Body of pancreas (tissue), 4 donors: ENCODE measurements around the gene TPM2. TPM values are rescaled to one million over a fixed set of nuclear protein-coding genes. Genes with fewer than 3 reads are reported as not detected.

ENCODE experiments used
- ATAC-seq: fragments of 150-250 bp; one replicate; pipeline ENCODE4 v1.9.1; 2016
- DNase-seq, 4 donors: peaks; one replicate each; pipeline ENCODE4 v3.0.0-alpha.2; 2019
- H3K27ac ChIP-seq, 4 donors: fragments of 200-600 bp; sonication (generic); 1 replicate in 3 of 4; 2 replicates in 1 of 4; pipeline versions ENCODE4 v1.5.1 to v1.6.1; 2016 to 2019; ENCODE audit warnings: mild to moderate bottlenecking in 1 of 4, mixed read lengths in 1 of 4, moderate library complexity in 1 of 4
- H3K27me3 ChIP-seq, 2 donors: fragments of 200-600 bp; sonication (generic); one replicate each; pipeline ENCODE4 v1.6.0; 2016; ENCODE audit warnings: mild to moderate bottlenecking in 1 of 2
- H3K36me3 ChIP-seq, 2 donors: fragments of 200-600 bp; sonication (generic); replicated peaks in 1 of 2; 2 replicates each; pipeline ENCODE4 v1.5.1; 2016; ENCODE audit warnings: low read depth in 2 of 2; ENCODE audit not compliant: insufficient read depth in 1 of 2
- H3K4me1 ChIP-seq: fragments of 200-600 bp; sonication (generic); one replicate; pipeline ENCODE4 v1.6.0; 2016
- H3K4me3 ChIP-seq, 2 donors: fragments of 200-600 bp; sonication (generic); 1 replicate in 1 of 2; 2 replicates in 1 of 2; pipeline ENCODE4 v1.5.1; 2016 to 2019
- H3K9me3 ChIP-seq, 3 donors: fragments of 200-600 bp; sonication (generic); 1 replicate in 2 of 3; 2 replicates in 1 of 3; pipeline ENCODE4 v1.5.1; 2016
- POLR2A ChIP-seq, 3 donors: fragments of 450-650 bp; IDR thresholded peaks; one replicate each; pipeline ENCODE4 v1.6.1; 2016; ENCODE audit warnings: antibody characterized with exemption in 3 of 3, mild to moderate bottlenecking in 2 of 3
- WGBS, 2 donors: methylation state at CpG; one replicate each; pipeline ENCODE4 v1.1.5; 2017; 5-methylcytosine and 5-hydroxymethylcytosine counted together
- intact Hi-C: fragments of 100-400 bp; cut with DNase I; formaldehyde crosslinking; loops from one replicate; pipeline ENCODE4 v1.15.1; 2023
- total RNA-seq, 2 donors: library from RNA; depleted of rRNA; stranded (reverse); fragments of >200 nt; gene quantifications; one replicate each; pipeline ENCODE4 v1.1.0, GENCODE V29; 2016
- TF ChIP-seq, protein P1 (sequence below), 7 experiments: fragments of 450-650 bp in 4 of 7; fragments of 200-600 bp in 3 of 7; sonication (generic) in 3 of 7; IDR thresholded peaks; one replicate each; pipeline ENCODE4 v1.5.1; 2016 to 2019; ENCODE audit warnings: antibody characterized with exemption in 7 of 7

TPM2 gene
- total RNA-seq, 2 donors from 2014 or later = 75.8 to 132 TPM

DNA sequence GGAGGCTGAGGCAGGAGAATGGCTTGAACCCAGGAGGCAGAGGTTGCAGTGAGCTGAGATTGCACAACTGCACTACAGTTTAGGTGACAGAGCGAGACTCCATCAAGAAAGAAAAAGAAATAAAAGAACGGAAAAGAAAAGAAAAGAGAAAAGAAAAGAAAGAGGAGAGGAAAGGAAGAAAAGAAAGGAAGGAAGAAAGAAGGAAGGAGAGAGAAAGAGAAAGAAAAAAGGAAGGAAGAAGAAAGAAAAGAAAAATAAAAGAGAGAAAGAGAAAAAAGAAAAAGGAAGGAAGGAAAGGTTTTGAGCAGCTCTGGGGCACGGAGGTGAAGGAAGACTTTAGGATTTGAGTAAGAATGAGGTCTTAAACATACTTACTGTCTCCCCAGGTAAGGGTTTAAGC lies 23.9 kb upstream of the TPM2 start:
- TF ChIP-seq, protein P1, sequence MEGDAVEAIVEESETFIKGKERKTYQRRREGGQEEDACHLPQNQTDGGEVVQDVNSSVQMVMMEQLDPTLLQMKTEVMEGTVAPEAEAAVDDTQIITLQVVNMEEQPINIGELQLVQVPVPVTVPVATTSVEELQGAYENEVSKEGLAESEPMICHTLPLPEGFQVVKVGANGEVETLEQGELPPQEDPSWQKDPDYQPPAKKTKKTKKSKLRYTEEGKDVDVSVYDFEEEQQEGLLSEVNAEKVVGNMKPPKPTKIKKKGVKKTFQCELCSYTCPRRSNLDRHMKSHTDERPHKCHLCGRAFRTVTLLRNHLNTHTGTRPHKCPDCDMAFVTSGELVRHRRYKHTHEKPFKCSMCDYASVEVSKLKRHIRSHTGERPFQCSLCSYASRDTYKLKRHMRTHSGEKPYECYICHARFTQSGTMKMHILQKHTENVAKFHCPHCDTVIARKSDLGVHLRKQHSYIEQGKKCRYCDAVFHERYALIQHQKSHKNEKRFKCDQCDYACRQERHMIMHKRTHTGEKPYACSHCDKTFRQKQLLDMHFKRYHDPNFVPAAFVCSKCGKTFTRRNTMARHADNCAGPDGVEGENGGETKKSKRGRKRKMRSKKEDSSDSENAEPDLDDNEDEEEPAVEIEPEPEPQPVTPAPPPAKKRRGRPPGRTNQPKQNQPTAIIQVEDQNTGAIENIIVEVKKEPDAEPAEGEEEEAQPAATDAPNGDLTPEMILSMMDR (IDR thresholded peaks at IDR 0.05) = no peak
- no peak for TF ChIP-seq POLR2A (IDR thresholded peaks at IDR 0.05)
- ATAC-seq (no peak), DNase-seq (no peak)
- H3K27me3 ChIP-seq = no peaks in the 10 kb centered on the region
- intact Hi-C loops = no loop called here
- H3K4me3 ChIP-seq = no peak overlapping the region
- H3K27ac ChIP-seq = no peak overlapping the region
- no peaks in the 10 kb centered on the region for H3K4me1 ChIP-seq
- H3K9me3 ChIP-seq = no peaks in the 10 kb centered on the region
- peaks cover 18 to 71% of the 10 kb centered on the region in 2 donors for H3K36me3 ChIP-seq
- 85 to 95% methylated on average over 3 of the region's 3 CpGs for WGBS, 2 donors

DNA sequence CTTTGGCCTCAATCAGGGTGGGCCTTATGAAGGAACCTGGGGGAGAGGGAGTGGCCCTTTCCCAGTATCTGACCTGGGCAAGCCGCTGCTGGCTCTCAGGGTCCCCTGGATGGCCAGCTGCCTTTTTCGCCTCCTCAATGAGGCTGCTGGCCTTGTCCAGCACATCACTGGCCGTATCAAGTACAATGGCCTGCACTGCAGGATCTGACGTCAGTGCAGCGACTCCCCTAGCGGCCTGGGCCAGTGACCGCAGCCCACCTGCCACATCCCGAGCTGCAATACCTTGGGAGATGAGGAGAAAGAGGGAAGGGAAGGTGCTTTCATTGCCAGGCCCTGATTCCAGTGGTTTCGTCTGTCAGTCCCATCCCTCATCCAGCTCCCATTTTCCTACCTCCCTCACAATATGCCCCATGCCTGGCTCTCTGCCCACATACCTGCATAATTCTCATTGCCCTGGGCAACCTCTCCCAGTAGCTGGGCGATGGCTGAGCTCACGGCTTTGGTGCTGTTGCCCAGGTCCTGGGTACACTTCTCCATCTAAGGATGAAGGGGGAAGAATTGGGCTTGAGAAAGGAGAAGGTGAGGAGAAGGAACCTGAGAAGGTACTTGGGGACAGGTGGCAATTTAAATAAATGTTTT lies 23.2 kb upstream of the TPM2 start:
- intact Hi-C loops = no loop called here
- Histone ChIP-seq H3K36me3 (peaks cover 24 to 72% of the 10 kb centered on the region in 2 donors), H3K27ac (no peak overlapping the region)

GRCh38 chr9:35711501-35712428 lies 22.0 kb upstream of the TPM2 start:
- no peak for ATAC-seq
- no peak overlapping the region for H3K4me3 ChIP-seq
- no peak for DNase-seq
- WGBS, 2 donors = 87 to 88% methylated on average over 21 of the region's 21 CpGs
- no peak overlapping the region for H3K27ac ChIP-seq
- H3K9me3 ChIP-seq = no peaks in the 10 kb centered on the region
- intact Hi-C loops = no loop called here
- H3K4me1 ChIP-seq = no peaks in the 10 kb centered on the region
- TF ChIP-seq, protein P1 (IDR thresholded peaks at IDR 0.05) = no peak
- TF ChIP-seq POLR2A (IDR thresholded peaks at IDR 0.05) = no peak
- H3K36me3 ChIP-seq = peaks cover 35 to 74% of the 10 kb centered on the region in 2 donors
- H3K27me3 ChIP-seq = no peaks in the 10 kb centered on the region

More for the DNA sequence above, 23.2 kb upstream of the TPM2 start:
- H3K4me3 ChIP-seq = no peak overlapping the region
- H3K4me1 ChIP-seq = no peaks in the 10 kb centered on the region
- no peak for DNase-seq
- H3K9me3 ChIP-seq = no peaks in the 10 kb centered on the region
- WGBS, 2 donors = 86 to 93% methylated on average over 10 to 11 of the region's 11 CpGs
- no peaks in the 10 kb centered on the region for H3K27me3 ChIP-seq
- no peak for ATAC-seq
- TF ChIP-seq, protein P1 (IDR thresholded peaks at IDR 0.05) = no peak
- TF ChIP-seq POLR2A (IDR thresholded peaks at IDR 0.05) = no peak

GRCh38 chr9:35710818-35711500 lies 21.2 kb upstream of the TPM2 start:
- intact Hi-C loops = no loop called here

More at GRCh38 chr9:35710818-35711500, 21.2 kb upstream of the TPM2 start:
- no peak overlapping the region for H3K27ac ChIP-seq
- H3K4me1 ChIP-seq = no peaks in the 10 kb centered on the region
- TF ChIP-seq POLR2A (IDR thresholded peaks at IDR 0.05) = no peak
- TF ChIP-seq, protein P1 (IDR thresholded peaks at IDR 0.05) = no peak
- no peaks in the 10 kb centered on the region for H3K27me3 ChIP-seq
- 72 to 76% methylated on average over 7 of the region's 7 CpGs for WGBS, 2 donors
- H3K9me3 ChIP-seq = no peaks in the 10 kb centered on the region
- H3K36me3 ChIP-seq = peaks cover 31 to 74% of the 10 kb centered on the region in 2 donors
- H3K4me3 ChIP-seq = no peak overlapping the region
- ATAC-seq (no peak), DNase-seq (no peak)
